Stimulated activated CD8-positive, alpha-beta memory T cell treated with anti-CD3 and anti-CD28 coated beads, Interleukin-15, amount 100 ng/mL, for 48 hours (primary cell): ENCODE results near the gene SORCS1.

Experiments
- DNase-seq, 2 donors: peaks; one replicate each; pipeline ENCODE4 v3.0.0-alpha.2; 2020; ENCODE audit warnings: low read depth in 2 of 2

SORCS1 gene

GRCh38 chr10:107104026-107104652, 60.4 kb downstream of the SORCS1 start:
- DNase-seq: no peak

GRCh38 chr10:107103174-107104025, 61.1 kb downstream of the SORCS1 start:
- DNase-seq: no peak

- no peak for DNase-seq
Measured at GRCh38 chr10:107098326-107098725, 66.2 kb downstream of the SORCS1 start.

GRCh38 chr10:107094824-107095522, 69.5 kb downstream of the SORCS1 start:
- DNase-seq: no peak

GRCh38 chr10:107092321-107092720, 72.2 kb downstream of the SORCS1 start:
- no peak for DNase-seq

- no peak for DNase-seq
Measured at GRCh38 chr10:107091126-107091525, 73.4 kb downstream of the SORCS1 start.

- no peak for DNase-seq
Measured at GRCh38 chr10:107085665-107086525, 78.6 kb downstream of the SORCS1 start.

- no peak for DNase-seq
Measured at GRCh38 chr10:107083388-107084009, 81.0 kb downstream of the SORCS1 start.

GRCh38 chr10:107081644-107082043, 82.9 kb downstream of the SORCS1 start:
- no peak for DNase-seq

GRCh38 chr10:107075117-107075516, 89.4 kb downstream of the SORCS1 start:
- DNase-seq: no peak

- no peak for DNase-seq
Measured at GRCh38 chr10:107072786-107073185, 91.7 kb downstream of the SORCS1 start.

- no peak for DNase-seq
Measured at GRCh38 chr10:107072028-107072427, 92.5 kb downstream of the SORCS1 start.

- DNase-seq: no peak
Measured at GRCh38 chr10:107071301-107071700, 93.2 kb downstream of the SORCS1 start.

- DNase-seq: no peak
Measured at GRCh38 chr10:107067843-107068242, 96.7 kb downstream of the SORCS1 start.

GRCh38 chr10:107064075-107064474, 100.4 kb downstream of the SORCS1 start:
- DNase-seq: no peak

- no peak for DNase-seq
Measured at GRCh38 chr10:107059872-107060271, 104.6 kb downstream of the SORCS1 start.

GRCh38 chr10:107059068-107059804, 105.3 kb downstream of the SORCS1 start:
- no peak for DNase-seq

GRCh38 chr10:107058331-107058730, 106.2 kb downstream of the SORCS1 start:
- no peak for DNase-seq

GRCh38 chr10:107056182-107056581, 108.3 kb downstream of the SORCS1 start:
- no peak for DNase-seq

- no peak for DNase-seq
Measured at GRCh38 chr10:107054469-107055156, 109.9 kb downstream of the SORCS1 start.
